Measurements from ENCODE around the gene ABLIM3.

The ABLIM3 gene

DNA sequence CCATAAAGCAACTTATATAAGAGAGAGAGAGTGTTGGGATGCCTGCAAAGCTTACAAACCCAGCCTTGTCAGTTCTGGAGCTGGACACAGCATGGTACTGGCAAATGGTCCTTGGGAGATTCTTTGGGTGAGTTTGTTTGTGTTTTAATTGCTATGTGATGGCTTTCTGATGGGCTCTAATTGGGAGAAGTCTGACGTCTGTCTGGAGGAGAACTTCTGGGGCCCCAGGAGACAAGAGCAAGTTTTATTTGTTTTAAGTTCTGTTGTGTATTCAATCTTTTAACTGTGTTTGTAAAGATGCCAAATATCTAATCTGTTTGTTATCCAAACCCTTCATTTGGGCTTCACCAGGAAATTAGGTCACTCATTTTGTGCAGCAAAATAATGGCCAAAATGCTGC is 80.0 kb downstream of the ABLIM3 start:
- no peak for DNase-seq

GRCh38 chr5:149221731-149222342 is 80.5 kb downstream of the ABLIM3 start:
- no peak for DNase-seq

GRCh38 chr5:149223081-149223848 is 82.0 kb downstream of the ABLIM3 start:
- DNase-seq: no peak

DNA sequence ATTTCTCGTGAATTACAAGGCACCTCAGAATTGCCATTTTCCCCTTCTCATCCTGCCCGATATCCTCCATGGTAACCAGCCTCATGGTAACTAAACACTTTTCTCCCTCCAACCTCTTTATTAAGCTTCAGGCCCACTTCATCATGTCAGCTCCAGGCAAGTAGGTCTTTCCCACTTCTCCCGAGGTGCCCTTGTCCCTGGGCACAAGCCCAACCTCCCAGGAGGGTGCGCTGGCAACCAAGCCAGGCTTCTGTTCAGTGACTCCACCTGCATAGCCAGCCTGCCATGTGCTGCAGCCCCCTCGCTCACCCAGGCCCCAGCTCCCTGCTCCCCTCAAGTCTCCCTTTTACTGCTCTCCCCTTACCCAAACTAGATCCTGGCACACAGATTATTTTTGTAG is 83.0 kb downstream of the ABLIM3 start:
- DNase-seq: no peak

DNA sequence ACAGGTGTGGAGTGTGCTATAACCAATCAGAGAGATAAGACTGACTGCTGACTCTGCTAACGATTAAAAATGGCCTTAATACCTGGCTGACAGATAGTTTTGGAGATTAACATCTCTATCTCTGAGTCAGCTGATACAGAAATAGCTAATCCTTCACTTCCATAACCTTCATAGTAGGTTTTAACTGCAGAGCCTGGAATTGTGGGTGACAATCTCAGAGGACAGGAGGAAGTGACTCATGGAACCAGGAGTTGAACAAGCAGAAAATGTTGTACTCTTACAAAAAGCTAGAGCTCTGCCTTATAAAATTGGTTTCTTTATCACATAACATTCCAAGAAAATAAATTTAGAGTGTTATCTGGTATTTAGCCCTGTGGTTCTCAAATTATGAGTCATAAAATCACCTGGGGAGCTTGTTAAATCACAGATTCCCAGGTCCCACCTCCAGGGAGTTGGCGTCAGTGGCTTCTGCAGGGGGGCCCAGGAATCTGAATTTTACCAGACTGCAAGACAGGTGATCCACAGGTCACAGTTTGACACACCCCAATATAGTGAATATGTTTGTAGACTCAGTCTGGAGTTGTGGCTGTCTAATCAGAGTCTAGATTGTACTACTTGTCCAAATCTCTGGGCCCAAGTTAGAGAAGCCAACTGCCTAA is 86.0 kb downstream of the ABLIM3 start:
- no peak for DNase-seq

DNA sequence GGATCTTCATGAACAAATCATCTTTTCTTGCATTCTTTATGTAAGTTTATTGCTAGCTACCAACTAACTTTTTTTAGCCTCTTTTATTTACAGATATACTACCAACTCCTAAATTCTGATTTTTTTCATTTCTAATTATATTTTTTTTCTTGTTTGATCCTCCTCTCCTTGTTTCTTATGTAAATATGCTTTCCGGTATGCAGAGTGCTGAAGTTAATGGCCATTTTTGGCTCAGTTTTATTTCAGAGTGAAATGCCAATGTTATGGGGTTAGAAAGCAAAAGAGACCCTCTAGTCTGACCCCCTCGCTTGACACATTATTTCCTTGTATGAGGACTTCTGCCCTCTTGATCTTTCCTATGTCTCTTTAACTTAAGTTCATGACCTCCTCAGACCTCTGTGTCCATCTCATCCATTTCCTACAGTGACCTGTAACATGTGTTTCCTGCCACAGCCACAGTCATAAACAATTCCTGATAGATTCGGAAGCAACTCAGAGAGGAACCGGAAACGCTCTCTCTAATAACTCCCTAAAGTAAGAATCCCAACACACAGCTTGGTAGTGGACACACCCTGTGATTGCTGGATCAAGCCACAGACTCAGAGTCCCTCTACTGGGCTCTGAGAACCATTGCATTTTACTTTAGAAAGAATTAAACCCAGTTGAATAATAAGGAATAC is 87.5 kb downstream of the ABLIM3 start:
- DNase-seq: no peak

DNA sequence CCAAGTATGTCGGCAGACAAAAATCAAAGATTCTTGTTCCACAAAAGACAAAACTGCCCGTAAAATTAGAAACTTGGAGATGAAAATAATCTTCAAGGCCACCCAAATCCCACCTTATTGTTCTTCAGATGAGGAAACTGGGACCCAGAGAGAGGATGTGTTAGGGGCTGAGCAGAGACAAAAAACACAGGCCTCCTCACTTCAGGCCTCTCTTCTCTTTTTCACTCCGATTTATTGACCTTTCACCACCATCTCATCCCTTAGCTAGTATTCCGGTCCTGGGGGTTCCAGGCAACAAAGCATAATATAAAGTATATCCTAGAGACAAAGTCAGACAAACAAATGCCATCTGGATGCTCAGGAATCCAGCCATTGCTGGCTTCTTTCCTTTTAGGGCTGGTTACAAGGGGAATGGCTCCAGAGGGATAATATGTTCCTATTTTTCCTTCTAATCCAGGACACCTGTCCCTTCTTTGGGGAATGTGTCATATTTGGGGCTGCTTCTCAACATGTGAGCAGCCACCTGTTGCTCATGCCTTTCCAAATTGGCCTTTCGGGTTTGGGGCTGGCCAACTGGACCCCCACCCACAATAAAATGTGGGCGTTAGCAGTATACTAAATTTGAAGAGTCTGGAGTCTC is 88.1 kb downstream of the ABLIM3 start:
- no peak for DNase-seq

GRCh38 chr5:149235841-149236240 is 94.5 kb downstream of the ABLIM3 start:
- no peak for DNase-seq

- no peak for DNase-seq
Measured at GRCh38 chr5:149237662-149238061, 96.4 kb downstream of the ABLIM3 start.

DNA sequence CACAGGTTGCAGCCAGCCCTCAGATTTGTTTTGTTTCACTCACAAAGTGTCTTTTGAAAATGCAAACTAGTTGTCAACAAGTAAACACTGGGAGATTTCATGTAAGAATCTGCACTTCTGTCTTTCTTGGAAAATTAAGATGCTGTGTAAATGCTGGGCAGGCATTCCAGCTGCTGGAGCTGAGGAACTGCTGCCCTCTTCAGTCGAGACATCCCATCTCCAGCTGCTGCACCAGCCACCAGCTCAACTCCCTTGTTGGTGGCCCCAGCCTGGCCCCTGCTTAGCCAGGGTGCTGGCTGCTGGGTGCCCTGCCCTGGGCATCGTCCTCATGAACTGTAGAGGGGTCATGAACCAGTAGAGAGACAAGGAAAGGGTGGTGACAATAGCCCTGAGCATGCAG is 97.2 kb downstream of the ABLIM3 start:
- no peak for DNase-seq

GRCh38 chr5:149239917-149240316 is 98.6 kb downstream of the ABLIM3 start:
- DNase-seq: no peak

GRCh38 chr5:149240354-149240998 is 99.2 kb downstream of the ABLIM3 start:
- DNase-seq: peak; percentile 74

- no peak for DNase-seq
Measured at GRCh38 chr5:149242339-149242738, 101.0 kb downstream of the ABLIM3 start.

DNA sequence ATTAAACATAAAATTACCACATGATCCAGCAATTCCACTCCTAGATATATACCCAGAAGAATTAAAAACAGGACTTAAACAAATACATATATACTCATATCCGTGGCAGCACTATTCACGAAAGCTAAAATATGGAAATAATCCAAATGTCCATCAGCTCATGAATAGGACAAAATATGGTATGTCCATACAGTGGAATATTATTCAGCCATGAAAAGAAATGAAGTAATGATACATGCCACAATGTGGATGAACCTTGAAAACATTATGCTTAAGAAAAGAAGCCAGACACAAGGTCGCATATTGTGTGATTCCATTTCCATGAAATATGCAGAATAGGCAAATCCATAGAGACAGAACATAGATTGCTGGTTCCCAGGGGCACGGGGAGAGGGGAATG is 105.6 kb downstream of the ABLIM3 start:
- no peak for DNase-seq

DNA sequence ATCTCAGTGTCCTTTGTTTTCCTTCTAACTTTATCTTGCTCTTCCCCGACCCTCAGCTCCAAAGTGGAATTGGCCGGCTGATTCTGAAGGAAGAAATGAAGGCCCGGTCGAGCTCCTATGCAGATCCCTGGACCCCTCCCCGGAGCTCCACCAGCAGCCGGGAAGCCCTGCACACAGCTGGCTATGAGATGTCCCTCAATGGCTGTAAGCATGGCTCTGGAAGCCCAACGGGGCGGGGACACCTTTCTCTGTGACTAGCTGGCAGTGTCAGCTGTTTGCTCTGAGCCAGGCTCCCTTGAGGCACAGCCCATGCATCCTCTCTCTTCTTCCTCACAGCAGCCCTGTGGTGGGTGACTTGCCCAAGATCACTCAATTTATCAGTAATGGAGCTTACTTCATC is 106.4 kb downstream of the ABLIM3 start:
- DNase-seq: no peak

- no peak for DNase-seq
Measured at GRCh38 chr5:149251546-149251945, 110.3 kb downstream of the ABLIM3 start.

DNA sequence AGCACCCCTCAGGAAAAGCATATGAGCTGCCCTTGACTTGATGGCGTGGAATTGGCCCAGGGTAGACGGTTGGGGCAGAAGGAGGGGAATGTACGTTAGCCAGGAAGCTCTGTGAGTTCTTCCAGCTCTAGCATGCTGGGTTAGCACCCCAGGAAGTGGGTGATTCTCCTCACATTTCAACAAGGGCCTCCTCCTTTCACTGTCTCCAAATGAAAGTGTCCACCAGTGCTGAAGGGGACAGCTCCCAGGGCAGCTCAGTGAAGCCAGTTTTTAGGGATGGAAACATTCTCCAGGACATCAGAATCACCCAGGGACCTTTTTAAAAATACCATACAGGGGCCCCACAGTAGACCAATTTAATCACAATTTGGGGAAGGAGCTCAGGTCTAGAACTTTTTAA is 113.2 kb downstream of the ABLIM3 start:
- DNase-seq: no peak

DNA sequence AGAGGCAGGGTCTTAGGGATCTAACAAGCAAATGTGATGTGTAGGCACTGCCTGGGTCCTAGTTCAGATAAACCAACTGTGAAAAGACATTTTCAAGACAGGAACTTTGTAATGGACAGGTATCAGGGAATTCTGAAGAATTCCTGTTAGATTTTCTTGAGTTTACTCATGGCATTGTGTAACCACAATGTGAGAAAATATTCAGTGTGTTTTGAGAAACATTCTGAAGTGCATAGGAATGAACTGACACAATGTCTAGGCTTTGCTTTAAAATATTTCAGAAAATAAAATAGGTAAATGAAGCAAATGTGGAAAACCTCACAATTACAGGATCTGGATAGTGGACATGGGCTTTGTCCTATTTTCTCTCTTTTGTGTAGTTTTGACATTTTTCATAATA is 115.2 kb downstream of the ABLIM3 start:
- DNase-seq: no peak

DNA sequence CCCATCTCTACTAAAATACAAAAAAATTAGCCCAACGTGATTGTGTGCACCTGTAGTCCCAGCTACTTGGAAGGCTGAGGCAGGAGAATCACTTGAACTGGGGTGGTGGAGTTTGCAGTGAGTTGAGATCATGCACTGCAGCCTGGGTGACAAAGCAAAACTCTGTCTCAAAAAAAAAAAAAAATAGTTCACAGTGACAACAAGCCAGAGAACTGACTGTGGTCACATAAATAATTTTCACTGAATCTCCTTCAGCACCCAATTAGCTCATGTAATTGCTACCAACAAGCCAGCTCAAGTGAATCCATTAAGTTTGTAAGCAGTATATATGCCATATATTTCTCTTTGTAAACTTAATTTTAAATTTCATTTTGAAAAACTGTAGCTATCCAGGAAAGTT is 115.8 kb downstream of the ABLIM3 start:
- no peak for DNase-seq

GRCh38 chr5:149257889-149258705 is 116.8 kb downstream of the ABLIM3 start:
- DNase-seq: no peak

DNA sequence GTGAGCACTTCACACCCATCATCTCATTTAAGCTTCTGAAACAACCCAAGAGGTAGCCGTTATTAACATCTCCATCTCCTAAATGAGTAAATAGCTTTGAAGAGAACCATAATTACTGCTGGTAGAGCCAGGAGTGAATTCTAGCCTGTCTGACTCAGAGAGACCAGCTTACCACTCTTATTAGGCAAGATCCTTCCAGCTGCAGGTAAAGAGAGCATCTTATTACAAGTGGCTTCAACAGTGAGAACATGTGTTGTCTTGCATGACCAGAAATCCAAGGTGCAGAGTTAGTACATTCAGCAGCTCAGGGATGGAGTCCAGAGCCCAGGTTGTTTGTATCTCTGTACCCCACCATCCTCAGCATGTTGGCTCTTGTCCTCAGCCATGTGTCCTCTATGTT is 119.5 kb downstream of the ABLIM3 start:
- no peak for DNase-seq

- no peak for DNase-seq
Measured at GRCh38 chr5:149261246-149261645, 120.0 kb downstream of the ABLIM3 start.
